Endothelial cell of umbilical vein (primary cell): ENCODE results near the gene MATR3.

ENCODE experiments used
- CTCF ChIP-seq, 2 donors: IDR thresholded peaks; 1 replicate in 1 of 2; 2 replicates in 1 of 2; pipeline ENCODE4 v1.5.1; 2011; ENCODE audit warnings: low read length in 2 of 2, mild to moderate bottlenecking in 2 of 2, moderate library complexity in 2 of 2, control low read depth in 1 of 2, inconsistent platforms in 1 of 2, low read depth in 1 of 2; ENCODE audit not compliant: insufficient read depth in 1 of 2; ENCODE audit errors: extremely low read depth in 1 of 2
- EZH2 ChIP-seq: IDR thresholded peaks from 2 replicates; pipeline ENCODE4 v1.6.1; 2012; ENCODE audit warnings: borderline replicate concordance, low read depth, mild to moderate bottlenecking, moderate library complexity, low read length, inconsistent platforms; ENCODE audit not compliant: severe bottlenecking
- POLR2A ChIP-seq: IDR thresholded peaks from 2 replicates; pipeline ENCODE4 v1.6.1; 2012; ENCODE audit warnings: low read depth, mild to moderate bottlenecking, control low read depth, low read length

- no peak for TF ChIP-seq EZH2
- no peak for TF ChIP-seq CTCF (IDR thresholded peaks at IDR 0.05; ENCODE audit: extremely low read depth in 1 of 2, insufficient read depth in 1 of 2, low read depth in 1 of 2, low read length in 2 of 2)
- TF ChIP-seq POLR2A = no peak
Measured at GRCh38 chr5:139371482-139372435, 78.2 kb downstream of the MATR3 start.
